ENCODE measurements around the gene ZNF576. TPM values are rescaled to one million over a fixed set of nuclear protein-coding genes. Genes with fewer than 3 reads are reported as not detected.

ZNF576 gene
- total and polyA plus RNA-seq, 2 of the 4 experiments (the other 2 are of a cell fraction), result 13.8 to 19.5 TPM

DNA sequence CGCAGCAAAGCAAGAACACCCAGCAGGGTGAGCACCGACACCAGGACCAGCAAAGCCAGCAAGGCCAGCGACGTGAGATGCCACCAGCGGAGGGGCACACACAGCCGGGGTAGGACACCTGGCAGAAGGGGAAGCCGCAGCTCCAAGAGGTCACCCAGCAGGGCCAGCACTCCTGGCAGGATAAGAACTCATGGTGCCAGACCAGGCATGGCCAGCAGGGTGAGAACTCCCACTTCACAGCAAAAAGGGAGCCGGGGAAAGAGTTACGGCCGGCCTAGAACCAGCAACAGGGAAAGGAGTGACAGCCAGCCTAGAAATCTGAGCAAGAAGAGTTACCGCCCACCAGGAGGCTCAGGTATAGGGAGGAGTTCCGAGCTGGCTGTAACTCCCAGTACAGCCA is 16.0 kb downstream of the ZNF576 start:
- Histone ChIP-seq H4K20me1 (ENCODE audit: insufficient read depth, low read length) (peaks cover 17% of the 10 kb centered on the region), H3K23ac (ENCODE audit: low read depth, low read length) (no peak overlapping the region), H3K56ac (ENCODE audit: extremely low read depth, insufficient read depth, low read length) (no peak overlapping the region), H3K9me1 (ENCODE audit: insufficient read depth, low read length) (peaks cover 9% of the 10 kb centered on the region), H3K9ac (ENCODE audit: low read depth, low read length) (no peak overlapping the region), H3K4me1 (ENCODE audit: control insufficient read depth, insufficient read depth, low read length) (no peaks in the 10 kb centered on the region), H2AK9ac (replicated peaks; ENCODE audit: low read depth, low read length, poor library complexity) (no peak overlapping the region), H3K27me3 (ENCODE audit: control insufficient read depth, insufficient read depth, low read length) (no peaks in the 10 kb centered on the region), H3K4me2 (ENCODE audit: low read depth, low read length) (no peak overlapping the region), H2BK120ac (ENCODE audit: low read depth, low read length) (no peak overlapping the region), H2BK20ac (ENCODE audit: low read depth, low read length) (no peak overlapping the region), H3K4ac (ENCODE audit: low read depth, low read length) (no peak overlapping the region), H2BK15ac (ENCODE audit: low read depth, low read length) (no peak overlapping the region), H3K4me3 (ENCODE audit: insufficient read depth, low read depth, low read length) (no peak overlapping the region), H3K36me3 (ENCODE audit: control insufficient read depth, insufficient read depth, low read length) (peaks cover 30% of the 10 kb centered on the region), H4K8ac (ENCODE audit: low read depth in 2 of 2, low read length in 2 of 2) (no peak overlapping the region), H2BK5ac (ENCODE audit: low read depth, low read length, poor library complexity, severe bottlenecking) (no peak overlapping the region), H2AFZ (replicated peaks; ENCODE audit: low read length, poor library complexity) (no peak overlapping the region), H2AK5ac (ENCODE audit: low read depth, low read length) (no peak overlapping the region), H4K5ac (ENCODE audit: low read depth, low read length) (no peak overlapping the region), H3K79me1 (ENCODE audit: low read depth in 1 of 2, low read length in 2 of 2) (peaks cover 33 to 71% of the 10 kb centered on the region in 2 experiments), H3K27ac (ENCODE audit: insufficient read depth, low read length) (no peak overlapping the region), H4K91ac (ENCODE audit: insufficient read depth, low read depth, low read length) (no peak overlapping the region), H3K9me3 (ENCODE audit: control insufficient read depth, insufficient read depth, low read length) (no peaks in the 10 kb centered on the region), H3K18ac (ENCODE audit: low read depth, low read length) (no peak overlapping the region), H3K14ac (replicated peaks; ENCODE audit: low read depth, low read length) (no peak overlapping the region)
- BruUV-seq (replicated peaks), result no TSS peak
- CTCF ChIA-PET, result no interaction called here
- POLR2A ChIA-PET (ENCODE audit: unreplicated experiment), result no interaction called here
- intact Hi-C loops (cut with micrococcal nuclease) (no loop called here), dilution Hi-C loops (cut with HindIII; ENCODE audit: low sequenced_read_pairs, unreplicated experiment) (no loop called here), in situ Hi-C loops (cut with MboI; ENCODE audit: low sequenced_read_pairs) (no loop called here)
- ATAC-seq (ENCODE audit: low read depth), result no peak
- WGBS, 2 experiments (ENCODE audit: extremely low coverage in 2 of 2, insufficient read length in 1 of 2), result 97% methylated on average over 6 of the region's 12 CpGs; no CpG with 5 or more reads in 1 of the 2 experiments
- DNase-seq, result no peak
- TF ChIP-seq FOS (IDR thresholded peaks at IDR 0.05; ENCODE audit: low read depth, low read length) (no peak), SMC3 (IDR thresholded peaks at IDR 0.05; ENCODE audit: low read depth, low read length) (no peak), RAD21 (IDR thresholded peaks at IDR 0.05; ENCODE audit: low read length) (no peak)

All from IMR-90 (cell line).